ENCODE results near the gene PIK3R6.

The PIK3R6 gene

GRCh38 chr17:8753976-8754440 is 113.5 kb downstream of the PIK3R6 start:
- TF ChIP-seq CTCF (IDR thresholded peaks at IDR 0.05; ENCODE audit: control extremely low read depth, extremely low read depth, low read depth, missing control alignments): peak; percentile 57
- POLR2A ChIA-PET: no interaction called here
- DNase-seq (ENCODE audit: extremely low spot score): peak; percentile 68
- CTCF ChIA-PET: interaction anchor here (1.7 to 6.9 kb wide), 3 partner anchors 8 to 244 kb away, joined by 9 to 45 read pairs (median 19); no protein-coding TSS in a partner anchor

GRCh38 chr17:8753136-8753975 is 114.1 kb downstream of the PIK3R6 start:
- CTCF ChIA-PET: interaction anchor here (0.6 to 6.9 kb wide), 8 partner anchors 8 to 343 kb away, joined by 3 to 45 read pairs (median 5); no protein-coding TSS in a partner anchor
- no peak for TF ChIP-seq CTCF (IDR thresholded peaks at IDR 0.05; ENCODE audit: control extremely low read depth, extremely low read depth, low read depth, missing control alignments)
- DNase-seq (ENCODE audit: extremely low spot score): no peak
- POLR2A ChIA-PET: interaction anchor here (0.6 kb wide), 1 partner anchor 1269 kb away, joined by 3 read pairs; no protein-coding TSS in a partner anchor

Measured in GM10248 (cell line).